ENCODE data around the gene ZNF683. TPM values are rescaled to one million over a fixed set of nuclear protein-coding genes. Genes with fewer than 3 reads are reported as not detected.
"Not testable (repeated sequence)": the region's sequence is repeated elsewhere in the genome, so short reads cannot be mapped to it uniquely, and the experiment has no call there.

ZNF683 gene
- total RNA-seq, 6 experiments from 2014 or later, result 0.19 TPM; not detected in 5

DNA sequence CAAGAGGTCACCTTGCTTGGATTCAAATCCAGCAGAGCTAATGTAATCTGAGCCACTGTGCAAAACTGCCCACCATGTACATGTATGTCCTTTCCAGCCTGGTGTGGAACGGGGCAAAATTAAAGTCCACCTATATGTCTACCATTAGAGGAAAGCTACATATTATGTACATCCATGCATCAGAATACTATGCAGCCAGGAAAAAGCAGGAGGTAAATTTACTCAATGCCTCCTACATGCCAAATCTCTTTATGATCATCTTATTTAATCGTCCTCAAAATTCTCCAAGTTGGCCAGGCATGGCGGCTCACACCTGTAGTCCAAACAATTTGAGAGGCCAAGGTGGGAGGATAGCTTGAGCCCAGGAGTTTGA lies 6.3 kb upstream of the ZNF683 start:
- Histone ChIP-seq H3K27me3 (no peaks in the 10 kb centered on the region), H3K9me3 (no peaks in the 10 kb centered on the region), H3K4me3 (no peak overlapping the region), H3K4me1 (no peaks in the 10 kb centered on the region), H3K36me3 (no peaks in the 10 kb centered on the region), H3K27ac (no peak overlapping the region)
- TF ChIP-seq POLR2A (IDR thresholded peaks at IDR 0.05), result no peak
- TF ChIP-seq, protein P1, sequence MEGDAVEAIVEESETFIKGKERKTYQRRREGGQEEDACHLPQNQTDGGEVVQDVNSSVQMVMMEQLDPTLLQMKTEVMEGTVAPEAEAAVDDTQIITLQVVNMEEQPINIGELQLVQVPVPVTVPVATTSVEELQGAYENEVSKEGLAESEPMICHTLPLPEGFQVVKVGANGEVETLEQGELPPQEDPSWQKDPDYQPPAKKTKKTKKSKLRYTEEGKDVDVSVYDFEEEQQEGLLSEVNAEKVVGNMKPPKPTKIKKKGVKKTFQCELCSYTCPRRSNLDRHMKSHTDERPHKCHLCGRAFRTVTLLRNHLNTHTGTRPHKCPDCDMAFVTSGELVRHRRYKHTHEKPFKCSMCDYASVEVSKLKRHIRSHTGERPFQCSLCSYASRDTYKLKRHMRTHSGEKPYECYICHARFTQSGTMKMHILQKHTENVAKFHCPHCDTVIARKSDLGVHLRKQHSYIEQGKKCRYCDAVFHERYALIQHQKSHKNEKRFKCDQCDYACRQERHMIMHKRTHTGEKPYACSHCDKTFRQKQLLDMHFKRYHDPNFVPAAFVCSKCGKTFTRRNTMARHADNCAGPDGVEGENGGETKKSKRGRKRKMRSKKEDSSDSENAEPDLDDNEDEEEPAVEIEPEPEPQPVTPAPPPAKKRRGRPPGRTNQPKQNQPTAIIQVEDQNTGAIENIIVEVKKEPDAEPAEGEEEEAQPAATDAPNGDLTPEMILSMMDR (IDR thresholded peaks at IDR 0.05), result no peak
- intact Hi-C loops (cut with DNase I), result no loop called here
- ATAC-seq (no peak), DNase-seq (no peak)
- WGBS (ENCODE audit: insufficient coverage, low coverage, low lambda C conversion rate, missing lambda C conversion rate), result 77% methylated on average over 3 of the region's 3 CpGs

DNA sequence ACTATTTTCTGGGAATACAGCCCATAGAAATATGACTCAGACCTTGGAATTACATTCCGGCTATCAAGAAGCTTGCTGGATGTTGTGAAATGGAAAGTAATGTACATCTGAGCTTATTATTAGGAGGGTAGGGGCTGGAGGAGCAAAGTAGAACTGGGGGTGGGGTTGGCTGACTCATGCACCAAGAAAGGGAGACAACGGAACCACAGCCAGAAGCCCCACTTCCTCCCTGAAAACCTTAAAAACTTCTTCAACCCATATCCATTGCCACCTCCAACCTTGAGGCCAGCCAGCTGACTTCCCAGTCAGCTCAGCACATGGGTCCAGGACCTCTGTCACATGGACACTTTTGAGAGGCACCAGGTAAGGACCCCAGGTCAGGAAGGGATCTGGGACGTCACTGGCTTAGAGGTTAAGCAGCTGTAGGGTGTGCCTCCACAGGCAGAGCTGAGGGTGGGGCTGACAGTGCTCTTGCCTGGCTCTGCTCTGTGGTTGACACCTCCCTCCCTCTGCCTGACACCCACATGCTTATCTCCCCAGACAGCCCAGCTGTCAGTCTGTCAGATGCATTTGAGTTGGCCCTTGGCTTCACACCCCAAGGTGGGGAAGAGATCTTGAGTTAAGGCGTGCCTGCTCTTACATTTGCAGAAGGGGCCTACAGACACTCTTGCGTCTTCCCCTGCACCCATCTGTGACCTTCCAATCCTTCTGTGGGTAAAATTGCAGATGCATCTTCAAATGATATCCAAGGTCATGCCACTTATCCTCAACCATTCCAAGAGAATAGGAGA lies 5.7 kb upstream of the ZNF683 start:
- TF ChIP-seq, protein P1 (IDR thresholded peaks at IDR 0.05), result no peak
- no peak for TF ChIP-seq POLR2A (IDR thresholded peaks at IDR 0.05)
- Histone ChIP-seq H3K4me1 (no peaks in the 10 kb centered on the region), H3K36me3 (no peaks in the 10 kb centered on the region), H3K27ac (no peak overlapping the region), H3K4me3 (no peak overlapping the region), H3K9me3 (no peaks in the 10 kb centered on the region), H3K27me3 (no peaks in the 10 kb centered on the region)
- intact Hi-C loops (cut with DNase I), result no loop called here
- WGBS (ENCODE audit: insufficient coverage, low coverage, low lambda C conversion rate, missing lambda C conversion rate), result 27% methylated on average over 3 of the region's 5 CpGs
- no peak for DNase-seq
- ATAC-seq, result peak; percentile 57 to 78 (median 70)

DNA sequence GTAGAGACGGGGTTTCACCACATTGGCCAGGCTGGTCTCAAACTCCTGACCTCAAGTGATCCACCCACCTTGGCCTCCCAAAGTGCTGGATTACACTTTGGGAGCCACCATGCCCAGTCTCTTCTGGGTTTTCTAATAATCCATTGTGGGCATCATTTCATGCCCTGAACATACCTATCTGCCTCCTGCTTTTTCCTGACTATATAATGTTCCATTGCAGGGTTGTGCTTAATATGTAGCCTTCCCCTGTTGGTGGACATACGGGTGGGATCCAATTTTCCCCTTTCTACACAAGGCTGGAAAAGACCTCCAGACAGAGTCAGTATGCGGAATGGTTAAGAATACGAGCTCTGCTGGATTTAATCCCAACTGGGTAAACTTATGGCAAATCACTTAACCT lies 3.5 kb upstream of the ZNF683 start:
- H3K27me3 ChIP-seq, result no peaks in the 10 kb centered on the region
- WGBS (ENCODE audit: insufficient coverage, low coverage, low lambda C conversion rate, missing lambda C conversion rate), result 71% methylated on average over 3 of the region's 4 CpGs
- TF ChIP-seq, protein P1 (IDR thresholded peaks at IDR 0.05), result no peak
- TF ChIP-seq POLR2A (IDR thresholded peaks at IDR 0.05), result no peak

DNA sequence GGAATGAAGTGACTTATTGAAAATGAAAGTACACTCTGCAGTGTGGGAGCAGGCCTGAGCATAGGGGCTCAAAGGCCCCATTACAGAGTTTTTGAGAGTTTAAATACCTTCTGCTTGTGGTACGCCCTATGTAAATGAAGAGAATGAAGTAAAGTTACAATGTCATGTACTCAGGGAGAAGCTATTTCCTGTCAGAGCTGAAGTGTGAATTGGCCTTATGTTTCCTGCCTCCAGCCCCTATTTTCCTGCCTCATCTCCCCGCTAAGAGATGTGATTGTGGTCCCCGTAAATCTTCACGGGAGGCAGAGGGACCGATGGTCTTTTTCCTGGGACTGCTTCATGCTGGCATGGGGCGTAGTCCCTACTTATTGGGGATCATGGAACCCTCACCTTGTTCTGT lies 2.5 kb upstream of the ZNF683 start:
- no peak for DNase-seq
- Histone ChIP-seq H3K9me3 (no peaks in the 10 kb centered on the region), H3K36me3 (no peaks in the 10 kb centered on the region), H3K4me1 (no peaks in the 10 kb centered on the region), H3K27me3 (no peaks in the 10 kb centered on the region), H3K27ac (no peak overlapping the region), H3K4me3 (no peak overlapping the region)
- 57% methylated on average over 6 of the region's 6 CpGs for WGBS (ENCODE audit: insufficient coverage, low coverage, low lambda C conversion rate, missing lambda C conversion rate)
- intact Hi-C loops (cut with DNase I), result no loop called here
- ATAC-seq, result no peak
- TF ChIP-seq, protein P1 (IDR thresholded peaks at IDR 0.05), result no peak
- no peak for TF ChIP-seq POLR2A (IDR thresholded peaks at IDR 0.05)

More for the DNA sequence above, 3.5 kb upstream of the ZNF683 start:
- no peak for ATAC-seq
- no peak overlapping the region for H3K27ac ChIP-seq
- intact Hi-C loops (cut with DNase I), result no loop called here
- no peaks in the 10 kb centered on the region for H3K36me3 ChIP-seq
- no peaks in the 10 kb centered on the region for H3K4me1 ChIP-seq
- H3K4me3 ChIP-seq, result no peak overlapping the region
- DNase-seq, result no peak
- H3K9me3 ChIP-seq, result no peaks in the 10 kb centered on the region

DNA sequence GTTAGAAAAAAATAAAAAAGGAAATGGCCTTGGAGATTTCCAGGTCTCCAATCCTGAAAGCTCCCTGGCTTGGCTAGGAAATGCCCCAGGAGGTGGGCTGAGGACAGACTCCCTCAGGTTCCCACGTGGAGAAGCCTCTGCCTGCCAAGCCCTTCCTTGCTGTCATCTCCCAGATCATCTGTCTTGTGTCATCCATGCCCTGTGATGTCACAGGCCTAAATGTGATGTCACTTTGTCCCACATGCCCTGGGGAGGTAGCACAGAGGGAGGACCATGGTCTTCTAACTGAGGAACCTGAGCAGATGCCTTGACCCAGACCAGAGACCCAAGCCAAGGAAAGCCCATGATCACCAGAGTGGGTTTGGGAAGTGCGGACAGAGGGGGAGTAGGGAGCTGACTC lies 1.8 kb upstream of the ZNF683 start:
- H3K4me3 ChIP-seq; DNase-seq; H3K36me3 ChIP-seq; H3K27ac ChIP-seq; H3K9me3 ChIP-seq; H3K27me3 ChIP-seq; ATAC-seq; H3K4me1 ChIP-seq; intact Hi-C loops (cut with DNase I): not testable (repeated sequence)
- WGBS (ENCODE audit: insufficient coverage, low coverage, low lambda C conversion rate, missing lambda C conversion rate), result 56% methylated on average over 2 of the region's 2 CpGs

Measured in right lobe of liver (tissue), 6 donors.